Ishikawa (cell line): ENCODE data around the gene PAPPA.

Experiments used
- CEBPB ChIP-seq: IDR thresholded peaks from 2 replicates; pipeline ENCODE4 v1.6.1; 2012
- EGR1 ChIP-seq: IDR thresholded peaks from 2 replicates; pipeline ENCODE4 v1.6.1; 2012
- EP300 ChIP-seq: IDR thresholded peaks from 2 replicates; pipeline ENCODE4 v1.6.1; 2012; ENCODE audit warnings: borderline replicate concordance
- FOXM1 ChIP-seq: IDR thresholded peaks from 2 replicates; pipeline ENCODE4 v1.6.1; 2012; ENCODE audit warnings: low read depth, borderline replicate concordance
- RAD21 ChIP-seq: IDR thresholded peaks from 2 replicates; pipeline ENCODE4 v1.6.1; 2012; ENCODE audit warnings: low read depth
- TAF1 ChIP-seq: IDR thresholded peaks from 2 replicates; pipeline ENCODE4 v1.6.1; 2012; ENCODE audit warnings: low read depth, mild to moderate bottlenecking
- TCF12 ChIP-seq: IDR thresholded peaks from 2 replicates; pipeline ENCODE4 v1.6.1; 2012; ENCODE audit warnings: low read depth
- TEAD4 ChIP-seq: IDR thresholded peaks from 2 replicates; pipeline ENCODE4 v1.6.1; 2012
- YY1 ChIP-seq: IDR thresholded peaks from 2 replicates; pipeline ENCODE4 v1.6.1; 2012; ENCODE audit warnings: low read depth
- ZBTB7A ChIP-seq: IDR thresholded peaks from 2 replicates; pipeline ENCODE4 v1.6.1; 2012; ENCODE audit warnings: low read depth
- TF ChIP-seq, protein P1 (sequence below): IDR thresholded peaks from 2 replicates; pipeline ENCODE4 v1.6.1; 2012; ENCODE audit warnings: low read depth, mild to moderate bottlenecking
- TF ChIP-seq, protein P2 (sequence below): IDR thresholded peaks from 2 replicates; pipeline ENCODE4 v1.6.1; 2012
- TF ChIP-seq, protein P3 (sequence below): IDR thresholded peaks from 2 replicates; pipeline ENCODE4 v1.6.1; 2012

DNA sequence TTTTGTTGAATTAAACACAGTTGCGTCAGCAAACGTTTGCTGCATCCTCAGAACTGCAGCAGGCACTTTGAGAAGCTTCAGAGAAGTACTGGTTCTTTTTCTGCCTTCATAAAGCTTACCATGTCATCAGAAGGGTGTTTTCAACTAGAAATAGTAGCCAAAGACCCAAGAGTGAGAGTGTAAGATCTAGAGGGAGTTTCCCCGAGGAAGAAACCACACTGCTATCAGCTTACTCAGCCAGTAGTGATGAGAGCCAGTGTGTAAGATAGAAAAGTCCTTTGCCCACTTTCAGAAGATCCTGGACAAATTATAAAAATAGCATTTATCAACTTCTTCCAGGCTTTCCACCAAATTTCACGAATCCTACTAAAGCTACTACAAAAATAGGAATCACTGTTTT lies 154.5 kb downstream of the PAPPA start:
- TF ChIP-seq CEBPB, result no peak
- no peak for TF ChIP-seq TEAD4
- TF ChIP-seq YY1, result no peak
- TF ChIP-seq, protein P1, sequence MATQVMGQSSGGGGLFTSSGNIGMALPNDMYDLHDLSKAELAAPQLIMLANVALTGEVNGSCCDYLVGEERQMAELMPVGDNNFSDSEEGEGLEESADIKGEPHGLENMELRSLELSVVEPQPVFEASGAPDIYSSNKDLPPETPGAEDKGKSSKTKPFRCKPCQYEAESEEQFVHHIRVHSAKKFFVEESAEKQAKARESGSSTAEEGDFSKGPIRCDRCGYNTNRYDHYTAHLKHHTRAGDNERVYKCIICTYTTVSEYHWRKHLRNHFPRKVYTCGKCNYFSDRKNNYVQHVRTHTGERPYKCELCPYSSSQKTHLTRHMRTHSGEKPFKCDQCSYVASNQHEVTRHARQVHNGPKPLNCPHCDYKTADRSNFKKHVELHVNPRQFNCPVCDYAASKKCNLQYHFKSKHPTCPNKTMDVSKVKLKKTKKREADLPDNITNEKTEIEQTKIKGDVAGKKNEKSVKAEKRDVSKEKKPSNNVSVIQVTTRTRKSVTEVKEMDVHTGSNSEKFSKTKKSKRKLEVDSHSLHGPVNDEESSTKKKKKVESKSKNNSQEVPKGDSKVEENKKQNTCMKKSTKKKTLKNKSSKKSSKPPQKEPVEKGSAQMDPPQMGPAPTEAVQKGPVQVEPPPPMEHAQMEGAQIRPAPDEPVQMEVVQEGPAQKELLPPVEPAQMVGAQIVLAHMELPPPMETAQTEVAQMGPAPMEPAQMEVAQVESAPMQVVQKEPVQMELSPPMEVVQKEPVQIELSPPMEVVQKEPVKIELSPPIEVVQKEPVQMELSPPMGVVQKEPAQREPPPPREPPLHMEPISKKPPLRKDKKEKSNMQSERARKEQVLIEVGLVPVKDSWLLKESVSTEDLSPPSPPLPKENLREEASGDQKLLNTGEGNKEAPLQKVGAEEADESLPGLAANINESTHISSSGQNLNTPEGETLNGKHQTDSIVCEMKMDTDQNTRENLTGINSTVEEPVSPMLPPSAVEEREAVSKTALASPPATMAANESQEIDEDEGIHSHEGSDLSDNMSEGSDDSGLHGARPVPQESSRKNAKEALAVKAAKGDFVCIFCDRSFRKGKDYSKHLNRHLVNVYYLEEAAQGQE, result no peak
- TF ChIP-seq EP300, result no peak
- TF ChIP-seq TCF12, result no peak
- TF ChIP-seq EGR1, result no peak
- TF ChIP-seq FOXM1, result no peak
- no peak for TF ChIP-seq TAF1
- TF ChIP-seq, protein P2, sequence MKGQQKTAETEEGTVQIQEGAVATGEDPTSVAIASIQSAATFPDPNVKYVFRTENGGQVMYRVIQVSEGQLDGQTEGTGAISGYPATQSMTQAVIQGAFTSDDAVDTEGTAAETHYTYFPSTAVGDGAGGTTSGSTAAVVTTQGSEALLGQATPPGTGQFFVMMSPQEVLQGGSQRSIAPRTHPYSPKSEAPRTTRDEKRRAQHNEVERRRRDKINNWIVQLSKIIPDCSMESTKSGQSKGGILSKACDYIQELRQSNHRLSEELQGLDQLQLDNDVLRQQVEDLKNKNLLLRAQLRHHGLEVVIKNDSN, result no peak
- no peak for TF ChIP-seq ZBTB7A
- no peak for TF ChIP-seq RAD21
- TF ChIP-seq, protein P3, sequence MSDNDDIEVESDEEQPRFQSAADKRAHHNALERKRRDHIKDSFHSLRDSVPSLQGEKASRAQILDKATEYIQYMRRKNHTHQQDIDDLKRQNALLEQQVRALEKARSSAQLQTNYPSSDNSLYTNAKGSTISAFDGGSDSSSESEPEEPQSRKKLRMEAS, result no peak
